ENCODE results near the gene IL21R.

The IL21R gene

GRCh38 chr16:27401768-27402568 lies at the start of gene IL21R:
Gene IL21R (plus strand): TSS chr16:27402174. CDS start chr16:27430072, 27,898 bp downstream.
- peak; percentile 81 for DNase-seq

- DNase-seq = no peak
Measured at GRCh38 chr16:27353853-27354252, 48.1 kb upstream of the IL21R start.

- peak; percentile 17 for DNase-seq
Measured at GRCh38 chr16:27355610-27356009, 46.4 kb upstream of the IL21R start.

- DNase-seq = no peak
Measured at GRCh38 chr16:27356794-27357193, 45.2 kb upstream of the IL21R start.

GRCh38 chr16:27359051-27359450 lies 42.9 kb upstream of the IL21R start:
- DNase-seq = no peak

GRCh38 chr16:27359615-27360014 lies 42.4 kb upstream of the IL21R start:
- DNase-seq = no peak

- no peak for DNase-seq
Measured at GRCh38 chr16:27361987-27362386, 40.0 kb upstream of the IL21R start.

- no peak for DNase-seq
Measured at GRCh38 chr16:27362570-27363245, 39.3 kb upstream of the IL21R start.

- no peak for DNase-seq
Measured at GRCh38 chr16:27363246-27363632, 38.7 kb upstream of the IL21R start.

- DNase-seq = no peak
Measured at GRCh38 chr16:27363797-27364196, 38.2 kb upstream of the IL21R start.

- DNase-seq = no peak
Measured at GRCh38 chr16:27364493-27365141, 37.4 kb upstream of the IL21R start.

GRCh38 chr16:27365142-27366089 lies 36.6 kb upstream of the IL21R start:
- no peak for DNase-seq

GRCh38 chr16:27366687-27367460 lies 35.1 kb upstream of the IL21R start:
- DNase-seq = peak; percentile 11

- peak; percentile 73 for DNase-seq
Measured at GRCh38 chr16:27367461-27368357, 34.3 kb upstream of the IL21R start.

GRCh38 chr16:27368358-27368722 lies 33.6 kb upstream of the IL21R start:
- no peak for DNase-seq

GRCh38 chr16:27369806-27370205 lies 32.2 kb upstream of the IL21R start:
- DNase-seq = no peak

- no peak for DNase-seq
Measured at GRCh38 chr16:27370318-27370717, 31.7 kb upstream of the IL21R start.

GRCh38 chr16:27373312-27373711 lies 28.7 kb upstream of the IL21R start:
- no peak for DNase-seq

GRCh38 chr16:27374221-27374803 lies 27.7 kb upstream of the IL21R start:
- no peak for DNase-seq

- DNase-seq = peak; percentile 15
Measured at GRCh38 chr16:27374804-27375425, 27.1 kb upstream of the IL21R start.
